ENCODE results near the gene RPL36AL.
"Not testable (repeated sequence)": the region's sequence is repeated elsewhere in the genome, so short reads cannot be mapped to it uniquely, and the experiment has no call there.

Gene RPL36AL

GRCh38 chr14:49623941-49624839, 3.8 kb upstream of the RPL36AL start:
- FAIRE-seq = no peak
- no peak for TF ChIP-seq CTCF (IDR thresholded peaks at IDR 0.05; ENCODE audit: insufficient read depth, missing control alignments)
- no peak for DNase-seq (ENCODE audit: insufficient read length, low spot score)

GRCh38 chr14:49623387-49623786, 3.0 kb upstream of the RPL36AL start:
- DNase-seq (ENCODE audit: insufficient read length, low spot score) = no peak
- no peak for FAIRE-seq
- TF ChIP-seq CTCF (IDR thresholded peaks at IDR 0.05; ENCODE audit: insufficient read depth, missing control alignments) = no peak

- FAIRE-seq (no peak), DNase-seq (ENCODE audit: insufficient read length, low spot score) (no peak)
- no peak for TF ChIP-seq CTCF (IDR thresholded peaks at IDR 0.05; ENCODE audit: insufficient read depth, missing control alignments)
These were observed 1.7 kb upstream of the RPL36AL start for GRCh38 chr14:49622022-49622607.

- TF ChIP-seq CTCF (IDR thresholded peaks at IDR 0.05; ENCODE audit: insufficient read depth, missing control alignments) = no peak
- FAIRE-seq (no peak), DNase-seq (ENCODE audit: insufficient read length, low spot score) (no peak)
These were observed 872 bp upstream of the RPL36AL start for GRCh38 chr14:49621114-49621881.

GRCh38 chr14:49619730-49620129, 696 bp downstream of the RPL36AL start:
- no peak for DNase-seq (ENCODE audit: insufficient read length, low spot score)
- no peak for TF ChIP-seq CTCF (IDR thresholded peaks at IDR 0.05; ENCODE audit: insufficient read depth, missing control alignments)
- FAIRE-seq = no peak

GRCh38 chr14:49619273-49619672, 1.2 kb downstream of the RPL36AL start:
- not testable (repeated sequence) for FAIRE-seq

GRCh38 chr14:49617852-49618519, 2.4 kb downstream of the RPL36AL start:
- no peak for FAIRE-seq
- TF ChIP-seq CTCF (IDR thresholded peaks at IDR 0.05; ENCODE audit: insufficient read depth, missing control alignments) = no peak
- DNase-seq (ENCODE audit: insufficient read length, low spot score) = no peak

More at GRCh38 chr14:49619273-49619672, 1.2 kb downstream of the RPL36AL start:
- not testable (repeated sequence) for DNase-seq (ENCODE audit: insufficient read length, low spot score)
